ENCODE measurements around the gene PAPPA2.

- TF ChIP-seq POLR2A (IDR thresholded peaks at IDR 0.05; ENCODE audit: low read depth, low read length) (no peak), POLR2AphosphoS5 (IDR thresholded peaks at IDR 0.05; ENCODE audit: low read depth, low read length) (no peak), TAF1 (IDR thresholded peaks at IDR 0.05; ENCODE audit: borderline replicate concordance, low read depth, low read length) (no peak)
These were observed 233.7 kb downstream of the PAPPA2 start for GRCh38 chr1:176696689-176697088.
